NOMO-1 treated with dmso at 0.1 percent for 144 hours (cell line): Measurements from ENCODE around the gene ATP13A5.

Source experiments
- DNase-seq: peaks from one replicate; lab custom pipeline; 2025; ENCODE audit not compliant: unreplicated experiment; lab: John Stamatoyannopoulos, UW

The ATP13A5 gene

GRCh38 chr3:193346259-193346658 is 32.3 kb downstream of the ATP13A5 start:
- DNase-seq = no peak

GRCh38 chr3:193345431-193345830 is 33.1 kb downstream of the ATP13A5 start:
- no peak for DNase-seq

GRCh38 chr3:193344486-193344885 is 34.1 kb downstream of the ATP13A5 start:
- no peak for DNase-seq

GRCh38 chr3:193343726-193344222 is 34.8 kb downstream of the ATP13A5 start:
- DNase-seq = no peak

- no peak for DNase-seq
Observed at GRCh38 chr3:193342551-193342950, 36.0 kb downstream of the ATP13A5 start.

GRCh38 chr3:193335031-193335430 is 43.5 kb downstream of the ATP13A5 start:
- no peak for DNase-seq

GRCh38 chr3:193333229-193333628 is 45.3 kb downstream of the ATP13A5 start:
- DNase-seq = no peak

GRCh38 chr3:193330555-193331204 is 47.9 kb downstream of the ATP13A5 start:
- DNase-seq = no peak

GRCh38 chr3:193317682-193318300 is 60.8 kb downstream of the ATP13A5 start:
- DNase-seq = no peak

- DNase-seq = no peak
Observed at GRCh38 chr3:193314161-193314560, 64.4 kb downstream of the ATP13A5 start.

- DNase-seq = no peak
Observed at GRCh38 chr3:193313061-193313958, 65.2 kb downstream of the ATP13A5 start.

- peak; percentile 22 for DNase-seq
Observed at GRCh38 chr3:193310914-193311723, 67.4 kb downstream of the ATP13A5 start.

GRCh38 chr3:193305356-193305755 is 73.2 kb downstream of the ATP13A5 start:
- DNase-seq = no peak

GRCh38 chr3:193301433-193301832 is 77.1 kb downstream of the ATP13A5 start:
- no peak for DNase-seq

- no peak for DNase-seq
Observed at GRCh38 chr3:193297421-193297820, 81.1 kb downstream of the ATP13A5 start.

GRCh38 chr3:193295985-193296384 is 82.6 kb downstream of the ATP13A5 start:
- no peak for DNase-seq

- DNase-seq = no peak
Observed at GRCh38 chr3:193292386-193292785, 86.2 kb downstream of the ATP13A5 start.

GRCh38 chr3:193271101-193271840 is 107.3 kb downstream of the ATP13A5 start:
- no peak for DNase-seq

GRCh38 chr3:193270451-193270850 is 108.1 kb downstream of the ATP13A5 start:
- no peak for DNase-seq

- DNase-seq = no peak
Observed at GRCh38 chr3:193269343-193270028, 109.1 kb downstream of the ATP13A5 start.
